TTC549 (cell line): ENCODE measurements around the gene FSTL5.

Experiments
- FAIRE-seq: peaks from 2 replicates; lab custom pipeline; 2012; peaks lifted over from hg19 to GRCh38; lab: Jason Lieb, UNC

FSTL5 gene

DNA sequence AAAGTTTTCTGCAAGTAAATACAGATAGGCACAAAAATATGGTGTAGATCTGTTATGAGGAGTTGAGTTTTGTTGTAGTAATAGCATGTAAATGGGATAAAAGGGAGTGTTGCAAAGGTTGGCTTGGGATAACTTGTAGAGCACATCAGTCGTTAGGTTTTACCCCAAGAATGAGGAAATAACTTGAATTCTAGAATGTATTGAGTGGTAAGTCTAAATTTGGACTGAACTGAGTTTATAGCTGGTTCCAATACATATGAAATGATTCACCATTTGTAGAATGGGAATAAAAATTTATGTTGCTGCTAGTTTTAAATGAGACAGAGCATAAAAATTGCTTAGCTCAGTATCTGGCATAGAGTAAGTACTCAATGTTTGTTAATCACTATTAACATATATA, 719.2 kb downstream of the FSTL5 start:
- FAIRE-seq: no peak

DNA sequence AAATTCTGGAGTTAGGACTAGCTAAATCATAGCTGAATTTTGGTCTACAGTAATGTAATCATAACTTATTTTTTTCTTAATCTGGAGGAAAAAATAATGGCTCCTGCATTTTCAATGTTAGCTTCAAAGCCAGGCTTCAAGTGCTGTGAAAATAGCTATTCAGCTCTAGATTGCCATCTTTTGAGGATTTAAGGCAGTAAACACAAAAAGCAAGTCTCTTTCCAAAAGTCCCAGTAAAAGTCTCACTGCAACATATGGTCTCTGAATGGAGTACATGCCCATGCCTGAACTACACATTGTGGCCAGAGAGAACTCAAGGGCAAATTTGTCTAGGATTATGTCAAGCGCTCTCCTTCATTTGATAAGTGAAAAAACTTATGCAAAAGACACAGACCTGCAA, 720.9 kb downstream of the FSTL5 start:
- FAIRE-seq: no peak

DNA sequence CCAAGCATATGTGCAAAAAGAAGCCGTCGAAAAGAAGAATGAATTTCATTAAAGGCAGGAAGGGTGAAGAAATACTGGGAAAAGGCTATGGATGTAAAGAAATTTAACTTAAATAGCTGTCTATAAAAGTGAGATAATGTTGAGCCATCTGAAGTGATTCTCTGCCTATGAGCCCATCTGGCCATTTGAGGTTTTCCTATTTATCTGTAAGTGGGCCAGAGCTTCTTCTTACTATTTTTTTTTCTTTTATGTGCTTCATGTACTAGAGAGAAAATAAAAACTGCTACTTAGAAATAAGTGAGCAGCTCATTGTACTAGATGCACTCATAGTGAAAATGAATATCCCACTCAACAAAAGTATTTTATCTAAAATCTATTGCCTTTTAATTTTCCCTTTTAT, 725.7 kb downstream of the FSTL5 start:
- no peak for FAIRE-seq

DNA sequence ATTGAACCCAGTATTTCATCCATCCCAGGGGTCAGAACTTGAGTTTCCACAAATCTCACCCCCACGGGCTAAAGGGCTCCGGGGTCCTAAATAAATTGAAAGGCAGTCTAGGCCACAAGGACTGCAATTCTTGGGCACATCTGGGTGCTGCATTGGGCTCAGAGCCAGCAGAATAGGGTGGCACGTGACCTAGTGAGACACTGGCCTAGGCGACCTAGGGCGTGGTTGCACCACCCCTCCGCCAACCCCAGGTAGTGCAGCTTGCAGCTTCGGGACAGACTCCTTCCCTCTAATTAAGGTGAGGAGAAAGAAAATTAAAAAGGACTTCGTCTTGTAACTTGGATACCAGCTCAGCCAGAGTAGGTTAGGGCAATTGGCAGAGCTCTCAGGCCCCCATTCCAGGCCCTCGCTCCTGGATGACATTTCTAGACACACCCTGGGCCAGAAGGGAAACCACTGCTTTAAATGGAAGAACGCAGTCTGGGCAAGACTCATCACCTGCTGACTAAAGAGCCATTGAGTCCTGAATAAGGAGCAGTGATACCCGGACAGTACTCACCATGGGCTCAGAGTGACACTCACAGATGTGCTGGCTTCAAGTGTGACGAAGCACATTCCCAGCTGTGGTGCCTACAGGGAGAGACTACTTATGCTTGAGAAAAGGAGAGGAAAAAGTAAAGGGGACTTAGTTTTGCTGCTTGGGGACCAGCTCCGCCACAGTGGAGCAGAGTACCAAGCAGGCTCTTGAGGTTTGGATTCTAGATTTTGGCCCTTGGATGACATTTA, 735.4 kb downstream of the FSTL5 start:
- no peak for FAIRE-seq

DNA sequence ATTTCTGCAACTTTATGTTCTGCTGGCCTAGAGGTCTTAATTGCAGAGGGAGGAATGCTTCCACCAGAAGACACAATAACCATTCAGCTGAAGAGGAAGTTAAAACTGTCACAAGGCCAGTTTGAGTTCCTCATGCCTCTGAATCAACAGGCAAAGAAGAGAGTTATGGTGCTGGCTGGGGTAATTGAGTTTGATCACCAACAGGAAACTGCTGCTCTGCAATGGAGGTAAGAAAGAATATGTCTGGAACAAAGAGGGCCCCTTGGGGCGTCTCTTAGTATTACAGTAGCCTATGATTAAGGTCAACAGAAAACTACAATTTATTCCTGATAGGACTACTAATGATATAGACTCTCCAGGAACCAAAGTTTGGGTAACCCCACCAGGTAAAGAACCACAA, 744.0 kb downstream of the FSTL5 start:
- FAIRE-seq: no peak

DNA sequence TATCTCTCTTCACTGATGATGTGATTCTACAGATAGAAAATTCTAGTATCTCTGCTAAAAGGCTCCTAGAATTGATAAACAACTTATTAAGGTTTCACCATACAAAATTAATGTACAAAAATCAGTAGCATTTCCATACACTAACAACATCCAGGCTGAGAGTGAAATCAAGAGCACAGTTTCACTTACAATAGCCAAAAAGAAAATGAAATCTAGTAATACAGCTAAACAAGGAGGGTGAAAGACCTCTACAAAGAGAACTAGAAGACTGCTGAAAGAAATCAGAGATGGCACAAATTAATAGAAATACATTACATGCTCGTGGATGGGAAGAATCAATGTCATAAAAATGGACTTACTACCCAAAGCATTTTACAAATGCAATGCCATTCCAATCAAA, 751.9 kb downstream of the FSTL5 start:
- no peak for FAIRE-seq

DNA sequence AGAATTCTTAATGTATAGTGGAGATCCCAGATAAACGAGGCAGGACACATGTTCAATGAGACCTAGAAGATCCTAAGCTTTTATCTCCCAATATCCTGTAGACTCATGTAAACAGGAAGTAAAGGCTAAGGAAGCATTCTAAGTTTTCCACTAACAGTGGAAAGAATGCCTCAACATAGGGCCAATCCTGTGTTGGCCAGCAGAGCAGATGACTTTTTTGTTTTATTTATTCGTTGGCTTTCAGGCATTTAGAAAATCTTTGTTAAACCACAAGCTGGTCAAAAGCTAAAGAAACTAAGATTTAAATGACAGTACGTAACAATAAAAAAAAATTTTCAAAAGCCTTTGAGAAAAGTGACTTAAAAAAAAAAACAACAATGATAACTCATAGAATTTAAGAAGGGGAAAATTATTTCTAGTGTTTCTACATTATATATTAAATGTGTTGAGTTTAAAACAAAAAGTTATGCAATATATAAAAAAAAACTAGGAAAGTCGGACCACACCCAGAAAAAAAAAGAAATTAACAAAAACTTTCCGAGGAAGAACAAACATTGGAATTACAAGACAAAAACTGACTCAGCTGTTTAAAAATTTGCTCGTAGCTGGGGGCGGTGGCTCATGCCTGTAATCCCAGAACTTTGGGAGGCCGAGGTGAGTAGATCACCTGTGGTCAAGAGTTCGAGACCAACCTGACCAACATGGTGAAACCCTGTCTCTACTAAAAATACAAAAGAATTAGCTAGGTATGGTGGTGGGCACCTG, 759.3 kb downstream of the FSTL5 start:
- no peak for FAIRE-seq

DNA sequence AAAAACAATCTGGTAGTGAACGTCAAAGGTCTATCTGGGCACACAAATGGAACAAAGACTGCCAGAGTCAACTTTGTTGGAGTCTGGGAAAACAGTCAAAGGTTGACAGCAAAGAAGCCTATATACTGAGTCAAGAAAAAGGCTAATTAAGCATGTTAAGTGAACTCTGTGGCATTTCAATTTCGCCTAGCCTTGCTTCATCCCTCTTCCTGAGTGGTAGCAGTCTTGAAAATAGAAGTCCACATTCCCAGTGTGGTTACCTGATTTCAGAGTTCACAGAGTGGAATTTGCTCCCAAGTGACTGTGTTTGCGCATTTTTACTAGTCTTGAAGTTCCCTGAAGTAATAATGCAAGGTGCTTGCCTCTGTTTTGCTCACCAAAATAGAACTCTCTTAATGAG, 760.0 kb downstream of the FSTL5 start:
- FAIRE-seq: no peak

DNA sequence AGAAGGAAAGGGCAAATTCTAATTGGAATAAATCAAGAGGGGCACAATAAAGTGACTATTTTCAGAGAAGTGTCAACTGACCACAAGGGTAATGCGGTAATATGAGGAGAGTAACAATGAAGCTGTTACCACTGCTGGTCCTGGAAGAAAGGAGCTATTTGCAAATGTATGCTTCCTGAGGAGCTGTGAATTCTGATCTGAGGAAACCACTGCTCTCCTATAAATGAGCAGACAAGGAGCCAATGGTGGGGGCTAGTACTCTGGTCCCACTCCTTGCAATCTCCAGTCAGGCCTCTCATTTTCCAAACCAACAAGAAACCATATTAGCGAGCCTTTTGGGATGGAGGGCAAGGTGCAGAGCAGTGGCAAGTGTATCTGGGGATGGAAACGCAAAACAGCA, 770.2 kb downstream of the FSTL5 start:
- no peak for FAIRE-seq

DNA sequence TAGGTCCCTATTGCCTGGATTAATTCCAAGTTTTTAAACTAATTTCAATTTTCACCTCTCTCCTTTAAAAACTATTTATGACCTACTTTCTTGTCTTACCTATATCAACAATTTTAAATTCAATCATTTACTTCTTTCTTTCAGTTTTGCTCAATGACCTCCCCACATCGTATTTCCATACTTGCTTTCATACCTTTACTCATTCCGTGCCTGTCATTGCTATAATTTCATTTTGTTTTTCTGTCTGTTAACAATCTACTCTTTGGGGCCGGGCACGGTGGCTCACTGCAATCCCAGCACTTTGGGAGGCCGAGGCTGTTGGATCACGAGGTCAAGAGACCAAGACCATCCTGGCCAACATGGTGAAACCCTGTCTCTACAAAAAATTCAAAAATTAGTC, 781.1 kb downstream of the FSTL5 start:
- no peak for FAIRE-seq

DNA sequence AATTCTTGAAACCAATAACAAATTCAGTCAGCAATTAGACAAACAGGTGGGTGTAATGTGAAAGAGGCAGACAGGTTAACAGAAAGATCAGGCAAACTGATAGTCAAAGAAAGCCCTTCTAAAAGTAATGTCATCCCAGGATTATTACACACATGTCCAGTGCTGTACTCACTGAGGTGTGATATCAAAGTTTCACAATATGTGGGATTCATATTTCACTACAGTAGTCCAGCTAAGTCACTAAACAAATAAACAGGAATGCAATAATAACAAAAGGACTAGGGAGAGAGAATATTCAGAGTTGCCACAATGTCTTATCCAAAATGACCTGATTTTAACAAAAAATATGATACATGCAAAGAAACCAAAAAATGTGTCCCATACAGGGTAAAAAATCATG, 787.5 kb downstream of the FSTL5 start:
- FAIRE-seq: no peak

DNA sequence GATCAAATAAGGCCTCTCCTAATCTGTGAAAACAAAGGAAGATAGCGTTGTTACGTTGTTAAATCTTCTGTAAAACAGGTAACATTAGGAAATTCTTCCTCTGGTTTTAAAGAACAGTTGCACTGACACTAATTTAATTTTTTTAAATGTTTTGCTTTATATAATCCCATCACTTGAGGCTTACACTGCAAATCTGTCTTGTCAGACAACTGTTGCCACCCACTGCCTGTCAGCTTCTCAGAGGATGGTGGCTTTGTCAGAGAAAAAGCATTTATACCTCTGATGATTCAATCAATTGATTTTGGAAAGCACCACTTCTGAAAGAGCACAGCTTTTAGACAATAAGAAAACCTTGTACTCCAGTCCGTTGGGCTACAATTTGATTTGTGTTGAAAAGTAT, 799.1 kb downstream of the FSTL5 start:
- FAIRE-seq: no peak

DNA sequence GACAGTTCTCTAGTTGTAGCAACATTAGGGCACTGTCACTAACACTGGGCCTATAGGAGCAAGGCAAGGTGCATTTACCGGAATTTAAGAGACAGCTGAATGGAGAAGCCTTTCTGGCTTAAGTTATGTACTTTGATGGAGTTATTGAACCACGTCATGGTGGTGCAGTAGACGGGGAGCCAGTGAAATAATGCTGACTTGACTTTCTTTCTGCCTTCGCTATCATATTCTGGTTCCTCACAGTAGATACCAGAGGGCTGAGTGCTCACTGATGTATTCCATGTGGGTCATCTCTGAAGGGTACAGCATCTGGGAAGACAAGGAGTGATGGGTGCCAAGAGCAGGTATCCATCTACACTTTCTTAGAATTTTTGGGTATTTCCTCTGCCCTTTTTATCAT, 802.8 kb downstream of the FSTL5 start:
- FAIRE-seq: no peak

DNA sequence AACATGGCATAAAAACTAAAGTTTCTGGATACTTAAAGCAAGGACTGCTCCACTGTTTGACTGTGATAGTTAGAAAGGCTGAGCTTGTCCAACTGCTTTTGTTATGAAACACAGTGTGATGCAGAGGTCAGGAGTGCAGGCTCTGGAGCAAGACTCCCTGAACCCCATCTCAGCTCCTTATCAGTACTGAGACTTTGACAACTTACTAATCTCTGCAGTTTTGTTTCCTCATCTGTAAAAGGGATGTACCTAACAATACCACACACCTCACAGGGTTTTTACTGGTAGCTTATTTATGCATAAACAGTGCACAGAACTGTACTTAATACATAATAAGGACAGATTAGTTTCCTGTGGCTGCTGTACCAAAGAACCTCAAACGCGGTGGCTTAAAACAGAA, 804.3 kb downstream of the FSTL5 start:
- no peak for FAIRE-seq

DNA sequence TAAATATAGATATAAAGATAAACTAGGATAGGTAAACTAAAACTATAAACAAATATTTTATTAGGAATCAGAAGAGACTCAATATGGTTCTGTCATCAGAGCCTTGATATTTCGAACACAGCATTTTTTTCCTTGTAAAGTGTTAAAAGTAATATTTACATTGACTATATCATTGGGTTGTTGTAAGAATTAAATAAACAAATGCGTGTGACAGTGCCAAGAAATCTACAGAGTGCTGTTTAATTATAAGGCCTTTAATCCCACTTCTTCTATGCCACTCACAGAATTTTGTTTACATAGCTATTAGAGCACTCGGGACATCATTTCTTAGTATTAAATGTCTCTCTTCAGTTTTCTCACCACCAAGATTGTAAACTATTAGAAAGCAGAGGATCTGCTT, 807.4 kb downstream of the FSTL5 start:
- no peak for FAIRE-seq

DNA sequence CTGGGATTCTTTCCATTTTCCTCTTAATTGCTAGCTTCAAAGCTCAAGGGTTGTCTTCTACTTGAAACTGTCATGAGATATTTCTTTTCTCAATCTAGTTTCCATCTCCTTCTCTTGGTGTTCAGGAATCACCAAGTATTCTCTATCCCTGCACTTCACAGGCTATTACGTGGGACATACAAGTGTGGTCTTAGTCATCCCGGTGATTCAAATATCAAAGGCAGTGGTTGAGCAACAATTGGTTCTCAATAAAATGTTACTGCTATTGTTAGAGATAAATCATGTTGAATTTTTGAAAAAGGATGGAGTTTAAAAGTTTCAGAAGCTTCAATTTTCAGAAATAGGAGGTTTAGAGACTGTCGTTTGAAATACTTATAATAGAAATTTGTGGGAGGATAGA, 812.9 kb downstream of the FSTL5 start:
- no peak for FAIRE-seq

DNA sequence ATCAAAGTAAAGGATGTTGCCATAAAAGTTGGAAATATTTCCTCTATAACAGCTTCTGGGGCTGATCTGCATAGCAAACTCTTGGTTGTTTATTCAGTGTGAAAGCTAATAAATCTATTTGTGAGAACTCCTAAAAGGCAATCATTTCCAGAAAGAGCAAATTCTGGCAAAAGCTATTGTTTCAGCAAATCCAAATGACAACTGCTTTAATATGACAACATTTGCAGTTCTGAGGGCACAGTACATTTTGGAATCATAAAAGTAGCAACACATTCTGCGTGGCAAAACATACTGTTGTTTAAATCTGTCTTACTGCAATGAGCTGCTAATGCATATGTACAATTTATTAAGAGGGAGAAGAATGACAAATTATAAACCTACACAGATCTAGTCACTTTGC, 818.1 kb downstream of the FSTL5 start:
- no peak for FAIRE-seq

DNA sequence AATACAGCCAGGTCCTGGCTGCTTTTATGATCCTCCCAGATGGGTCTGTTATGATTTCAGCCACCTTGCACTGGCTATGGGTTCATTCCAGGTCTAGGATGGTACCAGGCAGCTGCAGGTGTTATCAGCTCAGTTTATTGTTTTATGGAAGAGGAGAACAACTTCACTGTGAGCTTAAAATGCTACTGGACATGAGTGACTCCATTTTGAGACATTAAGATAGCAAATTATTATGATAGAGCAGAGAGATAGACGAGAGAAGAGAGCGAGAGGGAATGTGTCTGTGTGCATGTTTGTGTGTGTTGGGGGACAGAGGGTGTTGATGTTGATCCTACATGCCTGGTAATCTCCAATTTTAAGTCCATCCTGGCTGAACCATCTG, 820.2 kb downstream of the FSTL5 start:
- no peak for FAIRE-seq

DNA sequence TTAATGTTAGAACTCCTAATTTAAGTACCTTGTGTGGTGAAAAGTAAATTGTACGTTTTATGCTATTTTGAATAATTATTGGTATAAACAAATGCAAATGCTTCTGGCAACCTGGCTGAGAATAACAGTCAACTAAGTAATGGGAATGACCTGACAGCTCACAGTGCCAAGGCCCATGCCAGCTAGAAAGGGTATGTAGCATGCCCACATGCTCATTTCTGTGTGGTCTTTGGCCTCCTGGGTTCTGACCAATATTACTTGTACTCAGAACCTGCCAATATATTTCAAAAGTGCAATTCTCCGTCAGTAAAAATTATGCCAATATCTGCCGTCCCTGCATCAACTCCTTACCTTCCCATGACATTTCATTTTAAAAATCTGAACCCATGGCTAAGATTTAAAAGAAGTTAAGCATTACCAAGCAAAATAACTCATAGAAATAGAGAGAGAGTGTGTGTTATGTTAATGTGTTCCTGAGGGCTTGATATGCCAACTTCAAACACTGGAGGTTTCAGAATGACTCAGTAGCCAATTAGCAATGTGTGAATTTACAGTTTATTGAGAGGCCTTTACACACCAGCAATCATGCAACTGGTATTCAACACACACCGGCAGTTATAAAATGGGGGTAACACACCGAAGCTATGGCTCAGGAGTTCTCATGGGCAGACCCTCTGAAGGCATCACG, 820.8 kb downstream of the FSTL5 start:
- FAIRE-seq: no peak

DNA sequence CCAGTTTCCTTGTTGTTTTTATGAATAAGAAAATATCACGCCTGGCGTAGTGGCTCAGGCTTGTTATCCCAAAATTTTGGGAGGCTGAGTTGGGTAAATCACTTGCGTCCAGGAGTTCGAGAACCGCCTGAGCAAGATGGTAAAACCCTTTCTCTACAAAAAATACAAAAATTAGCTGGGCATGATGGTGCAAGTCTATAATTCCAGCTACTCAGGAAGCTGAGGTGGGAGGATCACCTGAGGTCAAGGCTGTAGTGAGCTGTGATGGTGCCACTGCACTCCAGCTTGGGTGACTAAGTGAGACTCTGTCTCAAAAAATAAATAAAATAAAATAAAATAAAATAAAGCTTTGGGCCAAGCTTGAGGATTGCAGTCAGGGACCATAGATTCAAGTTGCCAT, 827.2 kb downstream of the FSTL5 start:
- FAIRE-seq: no peak

DNA sequence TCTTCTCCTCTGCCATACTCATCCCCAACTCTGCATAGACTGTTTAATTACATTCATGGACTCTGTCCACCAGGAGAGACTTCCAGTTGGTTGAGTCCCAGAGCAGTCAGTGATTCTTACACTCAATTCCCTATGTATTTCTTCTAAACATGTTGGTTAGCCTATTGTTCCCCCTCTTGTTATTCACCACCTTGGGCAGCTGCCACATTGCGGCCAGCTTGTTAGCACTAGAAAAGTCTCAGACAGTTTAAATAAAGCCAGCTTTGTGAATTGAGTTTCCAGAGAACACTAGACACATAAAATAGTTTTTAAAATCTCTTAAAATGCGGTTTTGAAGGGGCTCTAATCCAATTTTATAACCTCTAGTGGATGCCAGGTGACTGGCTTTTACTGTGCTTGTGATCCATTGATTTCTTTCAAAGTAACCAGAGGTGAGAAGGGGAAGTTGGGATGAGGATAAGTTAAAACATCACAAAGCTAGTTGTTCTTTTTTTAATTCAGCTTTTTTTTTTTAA, 827.7 kb downstream of the FSTL5 start:
- no peak for FAIRE-seq
